NCI-H226 (cell line): ENCODE data around the gene SLC29A4.
"Not testable (repeated sequence)": the region's sequence is repeated elsewhere in the genome, so short reads cannot be mapped to it uniquely, and the experiment has no call there.

Experiments
- DNase-seq: peaks from one replicate; pipeline ENCODE4 v3.0.0-alpha.2; 2015

Gene SLC29A4

DNA sequence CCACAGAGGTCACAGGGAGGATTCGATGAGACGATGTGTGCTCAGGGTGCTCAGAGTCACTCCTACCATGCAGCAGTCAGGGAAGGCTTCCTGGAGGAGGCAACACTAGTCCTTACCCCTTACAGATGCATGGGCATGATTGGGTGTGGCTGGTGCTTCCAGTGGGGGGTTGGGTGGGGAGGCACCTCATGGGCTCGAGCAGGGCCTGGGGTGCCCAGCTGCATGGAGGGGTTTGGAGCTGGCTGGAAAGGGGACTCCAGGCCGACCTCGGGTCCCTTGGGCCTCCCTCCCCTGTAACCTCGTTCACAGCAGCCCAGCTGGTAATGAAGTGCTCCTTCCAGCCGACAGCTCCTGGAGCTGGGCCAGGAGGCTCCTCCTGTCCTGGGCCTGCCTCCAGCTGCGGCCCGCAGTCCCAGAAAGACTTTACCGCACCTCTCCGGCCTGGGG lies 7.7 kb upstream of the SLC29A4 start:
- not testable (repeated sequence) for DNase-seq

GRCh38 chr7:5275510-5275909 lies 7.2 kb upstream of the SLC29A4 start:
- not testable (repeated sequence) for DNase-seq

DNA sequence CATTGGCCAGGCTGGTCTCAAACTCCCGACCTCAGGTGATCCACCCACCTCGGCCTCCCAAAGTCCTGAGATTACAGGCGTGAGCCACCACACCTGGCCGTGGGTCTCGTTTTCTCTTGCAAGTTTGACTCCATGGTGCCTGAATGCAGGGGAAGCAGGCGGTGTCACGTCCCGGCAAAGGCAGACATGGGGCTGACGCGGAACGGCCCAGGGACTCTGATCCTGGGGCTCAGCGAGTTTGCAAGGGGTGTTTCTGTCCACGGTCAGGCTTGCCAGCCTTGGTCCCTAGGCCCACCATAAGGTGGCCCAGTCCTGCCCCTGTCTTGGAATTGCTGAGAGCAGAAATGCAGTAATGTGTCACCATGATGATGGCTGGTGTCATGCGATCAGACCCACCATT lies 6.6 kb upstream of the SLC29A4 start:
- not testable (repeated sequence) for DNase-seq

DNA sequence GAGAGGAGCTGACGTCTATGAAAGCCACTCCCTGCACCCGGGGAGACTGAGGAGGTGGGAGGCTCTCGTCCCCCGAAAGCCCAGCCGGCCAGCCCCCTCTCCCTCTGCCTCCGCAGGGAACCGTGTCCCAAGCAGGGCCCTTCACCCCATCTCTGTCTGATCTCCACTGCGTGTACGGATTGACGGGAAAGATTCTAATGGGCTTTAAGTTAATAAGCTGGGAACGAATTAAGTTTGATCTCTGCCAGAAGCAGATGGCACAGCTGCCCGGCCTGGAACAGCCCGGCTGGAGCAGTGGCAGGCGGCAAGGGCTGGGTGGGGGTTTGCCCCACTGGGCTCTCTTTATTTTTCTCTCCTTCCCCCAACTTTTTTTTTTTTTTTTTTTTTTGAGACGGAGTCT lies 6.1 kb upstream of the SLC29A4 start:
- DNase-seq: no peak

DNA sequence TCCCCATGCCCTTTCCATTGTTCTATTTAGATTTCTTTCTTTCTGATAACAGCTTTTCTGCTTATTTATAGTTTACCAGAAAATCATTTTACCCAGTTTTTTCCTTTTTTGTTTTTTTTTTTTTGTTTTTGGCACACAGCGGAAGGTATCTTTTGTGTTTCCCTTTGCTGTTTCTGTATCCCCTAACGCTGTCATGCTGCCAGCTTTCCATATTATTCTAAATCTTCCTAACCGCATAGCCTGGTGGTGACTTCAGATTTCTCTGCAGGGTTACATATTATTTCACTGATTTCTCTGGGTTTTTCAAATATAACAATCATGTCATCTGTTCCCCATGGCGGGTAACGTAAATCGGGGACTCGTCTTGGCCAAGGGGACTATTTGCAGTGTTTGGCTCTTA lies 4.0 kb upstream of the SLC29A4 start:
- no peak for DNase-seq

DNA sequence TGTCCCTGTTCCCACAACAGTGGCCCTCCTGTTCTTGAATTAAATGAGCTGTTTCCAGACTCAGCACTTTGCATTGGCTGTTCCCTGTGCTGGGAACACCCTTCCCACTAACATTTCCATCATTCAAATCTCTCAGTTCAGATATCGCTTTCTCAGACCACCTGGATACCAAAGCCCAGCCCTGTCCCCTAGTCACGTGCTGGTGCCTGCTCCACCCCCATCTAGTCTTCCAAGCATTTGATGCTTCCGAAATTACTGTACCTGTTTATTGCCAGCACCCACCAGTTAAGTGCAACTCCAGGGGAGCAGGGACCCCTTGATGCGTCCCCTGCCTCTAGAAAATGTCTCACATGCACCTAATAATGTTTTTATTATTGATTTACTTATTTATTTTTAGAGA lies 3.0 kb upstream of the SLC29A4 start:
- DNase-seq: no peak

GRCh38 chr7:5281598-5282500 lies 894 bp upstream of the SLC29A4 start:
- DNase-seq: not testable (repeated sequence)

- DNase-seq: no peak
Measured at GRCh38 chr7:5283421-5284303, 919 bp downstream of the SLC29A4 start.

- DNase-seq: no peak
Measured at GRCh38 chr7:5284304-5285281, 1.9 kb downstream of the SLC29A4 start.

- no peak for DNase-seq
Measured at GRCh38 chr7:5286933-5287332, 4.2 kb downstream of the SLC29A4 start.

- not testable (repeated sequence) for DNase-seq
Measured at GRCh38 chr7:5287373-5287772, 4.6 kb downstream of the SLC29A4 start.

DNA sequence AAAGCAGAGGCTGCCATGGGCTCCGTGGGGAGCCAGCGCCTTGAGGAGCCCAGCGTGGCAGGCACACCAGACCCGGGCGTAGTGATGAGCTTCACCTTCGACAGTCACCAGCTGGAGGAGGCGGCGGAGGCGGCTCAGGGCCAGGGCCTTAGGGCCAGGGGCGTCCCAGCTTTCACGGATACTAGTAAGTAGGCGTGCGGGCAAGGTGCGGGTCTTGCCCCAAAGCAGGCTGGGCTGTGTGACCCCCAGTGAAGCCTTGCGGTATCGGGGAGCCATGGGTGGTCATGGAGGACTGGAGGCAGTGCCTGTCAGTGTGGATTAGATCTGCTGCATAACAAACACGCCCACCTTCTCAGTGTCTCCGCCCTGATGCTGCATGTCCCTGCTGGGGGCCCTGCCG lies 5.1 kb downstream of the SLC29A4 start:
- no peak for DNase-seq

DNA sequence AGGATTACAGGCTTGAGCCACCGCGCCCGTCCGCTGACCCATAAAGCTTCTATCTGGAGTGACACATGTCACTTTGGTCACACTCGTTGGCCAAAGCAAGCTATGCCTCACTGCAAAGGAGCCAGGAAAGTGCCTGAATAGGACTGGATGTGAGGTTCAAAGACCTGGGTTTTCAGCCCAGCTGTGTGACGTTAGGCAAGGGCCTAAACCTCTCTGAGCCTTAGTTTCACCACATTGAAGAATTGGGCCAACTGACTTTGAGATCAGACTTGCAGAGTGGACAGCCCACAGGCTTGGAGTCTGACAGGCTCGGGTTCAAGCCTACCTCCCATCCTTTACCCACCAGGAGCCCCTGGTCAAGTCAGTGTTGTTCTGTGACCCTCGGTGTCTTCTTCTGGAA lies 5.8 kb downstream of the SLC29A4 start:
- DNase-seq: not testable (repeated sequence)

GRCh38 chr7:5289355-5289754 lies 6.6 kb downstream of the SLC29A4 start:
- no peak for DNase-seq

DNA sequence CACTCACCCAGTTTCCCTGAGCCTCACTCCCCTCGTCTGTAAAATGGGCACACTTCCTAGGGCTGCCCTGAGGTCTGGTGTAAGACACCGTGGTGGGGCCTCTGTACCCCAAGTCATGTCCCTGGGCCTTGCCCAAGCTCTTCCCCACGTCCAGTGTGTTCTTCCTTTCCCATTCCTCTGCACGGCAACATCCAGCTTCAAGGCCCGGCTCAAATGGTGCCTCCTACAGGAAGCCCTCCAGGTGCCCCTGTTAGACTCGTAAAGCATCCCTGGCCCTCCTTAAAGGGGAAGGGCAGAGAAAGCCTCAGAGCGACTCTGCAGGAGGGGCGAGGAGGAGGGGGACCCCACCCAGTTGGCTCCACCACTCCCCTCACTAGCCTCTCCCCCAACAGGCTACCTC lies 8.6 kb downstream of the SLC29A4 start:
- DNase-seq: no peak

DNA sequence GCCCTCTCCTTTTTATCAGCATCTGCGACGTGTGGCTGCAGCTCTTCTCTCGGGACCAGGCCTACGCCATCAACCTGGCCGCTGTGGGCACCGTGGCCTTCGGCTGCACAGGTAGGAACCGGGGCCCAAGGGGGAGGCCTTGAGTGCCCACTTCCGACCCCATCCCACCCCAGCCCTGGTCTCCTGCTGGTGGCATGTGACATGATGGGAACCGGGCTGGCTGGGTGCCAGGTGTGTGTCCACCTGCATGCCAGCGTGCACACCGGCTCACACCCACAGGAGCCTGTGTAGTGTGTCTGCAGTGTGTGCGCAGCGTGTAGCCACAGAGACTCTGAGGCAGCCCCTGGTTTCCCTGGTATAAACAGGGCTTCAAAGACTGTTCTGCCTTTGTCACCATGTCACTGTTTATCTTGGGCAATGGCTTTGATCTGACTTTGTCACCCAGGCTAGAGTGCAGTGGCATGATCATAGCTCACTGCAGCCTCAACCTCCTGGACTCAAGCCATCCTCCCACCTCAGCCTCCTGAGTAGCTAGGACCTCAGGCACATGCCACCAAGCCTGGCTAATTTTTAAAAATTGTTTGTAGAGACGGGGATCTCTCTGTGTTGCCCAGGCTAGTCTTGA lies 9.1 kb downstream of the SLC29A4 start:
- not testable (repeated sequence) for DNase-seq

DNA sequence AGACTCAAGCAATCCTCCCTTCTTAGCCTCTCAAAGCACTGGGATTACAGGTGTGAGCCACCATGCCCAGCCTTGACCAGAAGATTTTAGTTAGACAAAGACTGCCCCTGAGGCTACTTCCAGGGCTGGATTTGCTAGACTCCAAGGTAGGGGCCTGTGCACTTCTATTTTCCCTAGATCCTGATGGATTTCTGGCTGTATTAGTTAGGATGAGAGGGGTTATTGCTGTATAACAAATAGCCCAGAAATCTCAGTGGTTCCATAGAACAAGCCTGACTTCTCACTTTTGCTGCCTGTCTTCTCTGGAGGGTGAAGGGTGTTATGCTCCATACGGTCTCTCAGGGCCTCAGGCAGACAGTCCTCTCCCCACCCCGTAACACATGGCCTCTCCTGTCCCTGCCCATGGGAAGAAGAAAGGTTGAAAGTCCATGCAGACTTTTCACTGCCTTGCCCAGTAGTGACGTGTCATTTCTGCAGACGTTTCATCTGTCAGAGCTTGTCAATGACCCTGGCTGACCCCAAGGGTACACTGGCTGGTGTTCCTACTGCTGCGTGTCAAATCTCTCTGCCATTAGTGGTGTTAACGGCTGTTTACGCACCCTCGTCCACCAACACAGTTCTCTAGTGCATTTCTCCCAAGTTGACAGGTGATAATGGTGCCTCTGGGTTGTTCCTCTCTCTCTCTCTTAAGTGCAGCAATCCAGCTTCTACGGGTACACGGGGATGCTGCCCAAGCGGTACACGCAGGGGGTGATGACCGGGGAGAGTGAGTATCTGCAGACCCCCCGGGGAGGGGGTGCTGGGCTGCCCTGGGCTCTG lies 11.6 kb downstream of the SLC29A4 start:
- DNase-seq: no peak

DNA sequence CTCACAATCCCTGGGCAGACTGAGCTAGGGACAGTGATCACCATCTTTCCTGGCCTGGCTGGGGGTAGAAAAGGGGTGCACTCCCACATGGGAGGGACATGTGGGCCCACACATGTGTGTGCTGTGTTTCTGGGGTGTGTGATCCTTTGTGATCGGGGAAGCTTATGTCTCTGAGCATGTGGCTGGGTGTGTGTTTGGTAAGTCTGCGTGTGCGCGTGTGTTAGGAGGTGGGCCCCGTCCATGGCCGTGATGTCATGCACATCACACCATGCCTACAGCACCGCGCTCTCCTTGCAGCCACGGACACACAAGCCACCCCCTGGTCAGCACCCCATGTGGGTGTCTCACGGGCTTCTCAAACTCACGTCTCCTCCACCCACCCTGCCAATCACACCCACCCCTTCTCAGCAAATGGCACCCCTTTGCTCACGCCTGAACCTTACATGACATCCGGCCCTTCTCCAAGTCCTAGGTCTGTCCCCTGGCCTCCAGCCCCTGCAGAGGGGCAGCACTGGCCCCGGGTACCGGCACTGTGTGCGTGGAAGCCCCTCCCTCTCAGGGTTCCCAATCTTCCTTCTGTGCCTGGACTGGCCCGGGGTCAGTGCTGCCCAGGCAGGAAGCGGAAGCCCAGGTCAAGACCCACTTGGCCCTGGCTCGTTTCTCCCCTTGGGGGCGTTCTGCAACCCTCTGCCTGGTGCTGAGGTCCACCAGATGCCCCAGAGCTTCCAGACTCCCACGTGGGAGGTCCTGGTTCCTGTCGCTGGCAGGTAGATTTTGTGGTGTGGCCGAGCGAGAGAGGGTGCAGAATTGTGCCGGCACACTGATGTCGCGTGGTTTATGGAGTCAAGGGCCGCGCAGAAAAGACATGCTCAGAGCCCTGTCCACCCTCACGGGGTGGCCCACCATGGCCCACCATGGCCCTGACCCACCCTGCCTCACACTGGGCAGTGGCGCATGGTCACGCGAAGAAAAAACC lies 12.6 kb downstream of the SLC29A4 start:
- DNase-seq: no peak

DNA sequence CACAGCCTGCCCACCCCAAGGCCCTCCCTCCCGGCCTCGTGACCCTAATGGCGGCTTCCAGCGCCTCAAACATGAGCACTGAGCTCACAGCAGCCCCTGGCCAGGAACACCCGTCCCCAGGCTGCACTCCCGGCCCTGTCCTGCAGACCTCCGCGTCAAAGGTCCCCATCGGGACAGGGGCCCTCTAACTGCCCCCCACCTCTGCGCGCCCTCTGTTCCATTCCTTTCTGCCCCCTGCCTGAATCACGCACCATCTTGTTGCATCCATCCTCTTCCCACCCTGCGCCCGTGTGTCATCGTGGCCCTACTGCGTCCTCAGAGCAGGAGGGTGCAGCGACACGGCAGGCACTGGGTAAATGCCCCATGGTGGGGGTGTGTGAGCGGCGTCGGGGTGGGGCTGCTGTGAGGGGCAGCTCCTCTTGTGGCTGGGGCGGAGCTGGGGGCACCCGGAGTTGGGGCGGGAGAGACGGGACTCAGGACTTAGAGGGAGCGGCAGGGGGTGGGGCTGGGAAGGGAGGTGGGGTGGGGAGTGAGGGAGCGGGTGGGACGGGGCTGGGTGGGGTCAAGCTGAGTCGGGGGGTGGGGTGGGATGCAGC lies 13.4 kb downstream of the SLC29A4 start:
- DNase-seq: no peak
